ENCODE data around the gene SGTA. TPM values are rescaled to one million over a fixed set of nuclear protein-coding genes. Genes with fewer than 3 reads are reported as not detected.

Gene SGTA
- total and polyA plus RNA-seq, 2 of the 4 experiments (the other 2 are of a cell fraction): 17.4 to 72.9 TPM

DNA sequence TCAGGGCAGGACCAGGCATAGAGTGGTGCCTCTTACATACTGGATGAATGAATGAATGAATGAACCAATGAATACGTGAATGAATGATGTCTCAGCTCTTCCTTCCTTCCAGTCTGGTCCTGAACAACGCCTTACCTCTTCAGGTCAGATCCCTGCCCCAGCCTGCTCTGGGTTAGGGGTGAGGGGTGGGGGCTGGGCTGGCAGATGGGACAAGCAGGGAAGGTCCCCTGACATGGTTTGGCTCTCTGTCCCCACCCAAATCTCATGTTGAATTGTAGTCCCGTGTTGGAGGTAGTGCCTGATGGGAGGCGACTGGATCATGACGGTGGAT lies 71.2 kb downstream of the SGTA start:
- Histone ChIP-seq H3K23ac (ENCODE audit: low read depth, low read length) (no peak overlapping the region), H2BK15ac (ENCODE audit: low read depth, low read length) (0 out of 3 replicates have a peak overlapping the region, but pooled peaks have one; percentile 9), H3K9ac (ENCODE audit: low read depth, low read length) (no peak overlapping the region), H2AK9ac (replicated peaks; ENCODE audit: low read depth, low read length, poor library complexity) (peak overlapping the region; percentile 45), H4K5ac (ENCODE audit: low read depth, low read length) (no peak overlapping the region), H3K27me3 (ENCODE audit: control insufficient read depth, insufficient read depth, low read length) (no peaks in the 10 kb centered on the region), H2AFZ (replicated peaks; ENCODE audit: low read length, poor library complexity) (peak overlapping the region; percentile 24), H2BK20ac (ENCODE audit: low read depth, low read length) (no peak overlapping the region; the same call in 1 of the 2 replicates), H4K91ac (ENCODE audit: insufficient read depth, low read depth, low read length) (no peak overlapping the region), H3K18ac (ENCODE audit: low read depth, low read length) (no peak overlapping the region), H3K4me2 (ENCODE audit: low read depth, low read length) (no peak overlapping the region), H3K4ac (ENCODE audit: low read depth, low read length) (peak overlapping the region; percentile 13; the same call in 1 of the 2 replicates), H4K8ac (ENCODE audit: low read depth in 2 of 2, low read length in 2 of 2) (no peak overlapping the region), H3K4me3 (ENCODE audit: insufficient read depth, low read depth, low read length) (no peak overlapping the region), H3K9me1 (ENCODE audit: insufficient read depth, low read length) (peaks cover 12% of the 10 kb centered on the region; the same call in 1 of the 2 replicates), H3K27ac (ENCODE audit: insufficient read depth, low read length) (no peak overlapping the region), H4K20me1 (ENCODE audit: insufficient read depth, low read length) (no peaks in the 10 kb centered on the region; the same call in none of the 2 replicates), H3K56ac (ENCODE audit: extremely low read depth, insufficient read depth, low read length) (no peak overlapping the region), H3K4me1 (ENCODE audit: control insufficient read depth, insufficient read depth, low read length) (peaks cover 6% of the 10 kb centered on the region), H3K9me3 (ENCODE audit: control insufficient read depth, insufficient read depth, low read length) (peaks cover 9% of the 10 kb centered on the region), H3K36me3 (ENCODE audit: control insufficient read depth, insufficient read depth, low read length) (no peaks in the 10 kb centered on the region; the same call in 1 of the 2 replicates), H2AK5ac (ENCODE audit: low read depth, low read length) (peak overlapping the region; percentile 6; the same call in 1 of the 2 replicates), H3K14ac (replicated peaks; ENCODE audit: low read depth, low read length) (no peak overlapping the region), H2BK5ac (ENCODE audit: low read depth, low read length, poor library complexity, severe bottlenecking) (no peak overlapping the region), H3K79me1 (ENCODE audit: low read depth in 1 of 2, low read length in 2 of 2) (no peaks in the 10 kb centered on the region; a peak in 1 of 4 replicates), H2BK120ac (ENCODE audit: low read depth, low read length) (peak overlapping the region; percentile 55; the same call in 1 of the 2 replicates)
- DNase-seq (no peak), ATAC-seq (ENCODE audit: low read depth) (no peak)
- in situ Hi-C loops (cut with MboI; ENCODE audit: low sequenced_read_pairs) (no loop called here), dilution Hi-C loops (cut with HindIII; ENCODE audit: low sequenced_read_pairs, unreplicated experiment) (no loop called here), intact Hi-C loops (cut with micrococcal nuclease) (no loop called here)
- POLR2A ChIA-PET (ENCODE audit: unreplicated experiment): no interaction called here
- CTCF ChIA-PET: no interaction called here
- no peak for TF ChIP-seq USF2 (IDR thresholded peaks at IDR 0.05; ENCODE audit: low read depth, low read length)
- TF ChIP-seq POLR2A (IDR thresholded peaks at IDR 0.05; ENCODE audit: low read depth, low read length): peak; percentile 4; the same call in 1 of the 2 replicates
- no CpG with 5 or more reads among the region's 5 CpGs for WGBS, 2 experiments (ENCODE audit: extremely low coverage in 2 of 2, insufficient read length in 1 of 2)
- BruUV-seq (replicated peaks): no TSS peak

Data from IMR-90 (cell line).